ENCODE results near the gene TEX2. TPM values are rescaled to one million over a fixed set of nuclear protein-coding genes. Genes with fewer than 3 reads are reported as not detected.
A peak's percentile ranks its signal among the peaks of the same experiment; 100 is the strongest.

TEX2 gene
- total and polyA plus RNA-seq, 2 experiments from 2014 or later: 27.9 to 37.7 TPM

- H2AFZ ChIP-seq: no peak overlapping the region
- no peak for TF ChIP-seq EZH2phosphoT487 (IDR thresholded peaks at IDR 0.05; ENCODE audit: low read depth, severe bottlenecking, unreplicated experiment)
- TF ChIP-seq EZH2 (IDR thresholded peaks at IDR 0.05; ENCODE audit: borderline replicate concordance): no peak
- TF ChIP-seq CTCF (IDR thresholded peaks at IDR 0.05; ENCODE audit: poor library complexity): no peak
- H3K36me3 ChIP-seq (replicated peaks; ENCODE audit: insufficient read depth, low read depth): no peaks in the 10 kb centered on the region
- peak overlapping the region; percentile 93 for H3K27ac ChIP-seq
- WGBS (ENCODE audit: low lambda C conversion rate, missing lambda C conversion rate): 46% methylated on average over 15 of the region's 15 CpGs
- DNase-seq (ENCODE audit: low spot score): no peak
- H4K20me1 ChIP-seq (ENCODE audit: insufficient read depth, poor library complexity, severe bottlenecking): no peaks in the 10 kb centered on the region
- H3K9me2 ChIP-seq (replicated peaks; ENCODE audit: insufficient read depth): no peaks in the 10 kb centered on the region
- H3K4me2 ChIP-seq: peak overlapping the region; percentile 90
- no peaks in the 10 kb centered on the region for H3K27me3 ChIP-seq
- H3K79me2 ChIP-seq: peaks cover 7% of the 10 kb centered on the region
- H3K4me3 ChIP-seq: peak overlapping the region; percentile 35
- H3K9me3 ChIP-seq (ENCODE audit: low read depth): no peaks in the 10 kb centered on the region
- H3K4me1 ChIP-seq (ENCODE audit: insufficient read depth): peaks cover 12% of the 10 kb centered on the region
These were observed 115.7 kb downstream of the TEX2 start for GRCh38 chr17:64147110-64148016.

DNA sequence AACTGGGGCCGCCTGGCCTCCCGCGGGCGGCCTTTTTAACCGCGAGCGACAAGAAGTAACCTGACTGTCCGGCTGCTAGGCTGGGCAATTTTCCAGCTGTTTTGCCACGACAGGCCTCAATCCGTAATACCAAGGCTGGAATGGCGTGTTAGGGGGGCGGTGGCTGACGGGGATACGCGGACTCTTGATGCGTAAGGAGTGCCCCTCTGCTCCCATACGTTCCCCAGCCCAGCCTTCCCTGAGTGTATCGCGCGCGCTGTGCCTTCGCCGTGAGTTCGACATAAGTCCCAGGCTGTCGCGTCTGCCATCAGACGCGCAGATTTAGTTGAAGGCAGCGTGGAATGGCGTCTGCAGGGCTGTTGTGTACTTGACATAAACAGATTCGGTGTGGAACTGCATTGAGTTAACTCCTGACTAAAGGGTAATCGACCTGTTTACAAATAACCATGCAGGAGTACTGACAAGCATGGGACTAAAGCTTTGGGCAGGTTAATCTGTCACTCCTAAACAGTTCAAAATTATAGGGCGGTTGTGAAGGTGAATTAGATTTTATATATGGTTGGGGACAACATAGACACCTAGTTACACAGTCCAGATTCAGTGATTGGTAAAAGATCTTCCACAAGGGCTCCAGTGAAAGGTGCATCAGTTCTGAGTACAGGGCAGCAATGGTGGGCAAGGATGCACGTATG lies 116.5 kb downstream of the TEX2 start:
- no peaks in the 10 kb centered on the region for H3K9me2 ChIP-seq (replicated peaks; ENCODE audit: insufficient read depth)
- no peaks in the 10 kb centered on the region for H3K27me3 ChIP-seq
- H3K79me2 ChIP-seq: peaks cover 7% of the 10 kb centered on the region
- H3K4me1 ChIP-seq (ENCODE audit: insufficient read depth): peaks cover 12% of the 10 kb centered on the region
- peak overlapping the region; percentile 90 for H3K4me2 ChIP-seq
- no peaks in the 10 kb centered on the region for H3K9me3 ChIP-seq (ENCODE audit: low read depth)
- H2AFZ ChIP-seq: no peak overlapping the region
- TF ChIP-seq EZH2 (IDR thresholded peaks at IDR 0.05; ENCODE audit: borderline replicate concordance) (no peak), CTCF (IDR thresholded peaks at IDR 0.05; ENCODE audit: poor library complexity) (no peak), EZH2phosphoT487 (IDR thresholded peaks at IDR 0.05; ENCODE audit: low read depth, severe bottlenecking, unreplicated experiment) (no peak)
- no peaks in the 10 kb centered on the region for H4K20me1 ChIP-seq (ENCODE audit: insufficient read depth, poor library complexity, severe bottlenecking)
- peak; percentile 74 for DNase-seq (ENCODE audit: low spot score)
- H3K36me3 ChIP-seq (replicated peaks; ENCODE audit: insufficient read depth, low read depth): no peaks in the 10 kb centered on the region
- peak overlapping the region; percentile 93 for H3K27ac ChIP-seq
- 3% methylated on average over 34 of the region's 34 CpGs for WGBS (ENCODE audit: low lambda C conversion rate, missing lambda C conversion rate)
- H3K4me3 ChIP-seq: peak overlapping the region; percentile 35

DNA sequence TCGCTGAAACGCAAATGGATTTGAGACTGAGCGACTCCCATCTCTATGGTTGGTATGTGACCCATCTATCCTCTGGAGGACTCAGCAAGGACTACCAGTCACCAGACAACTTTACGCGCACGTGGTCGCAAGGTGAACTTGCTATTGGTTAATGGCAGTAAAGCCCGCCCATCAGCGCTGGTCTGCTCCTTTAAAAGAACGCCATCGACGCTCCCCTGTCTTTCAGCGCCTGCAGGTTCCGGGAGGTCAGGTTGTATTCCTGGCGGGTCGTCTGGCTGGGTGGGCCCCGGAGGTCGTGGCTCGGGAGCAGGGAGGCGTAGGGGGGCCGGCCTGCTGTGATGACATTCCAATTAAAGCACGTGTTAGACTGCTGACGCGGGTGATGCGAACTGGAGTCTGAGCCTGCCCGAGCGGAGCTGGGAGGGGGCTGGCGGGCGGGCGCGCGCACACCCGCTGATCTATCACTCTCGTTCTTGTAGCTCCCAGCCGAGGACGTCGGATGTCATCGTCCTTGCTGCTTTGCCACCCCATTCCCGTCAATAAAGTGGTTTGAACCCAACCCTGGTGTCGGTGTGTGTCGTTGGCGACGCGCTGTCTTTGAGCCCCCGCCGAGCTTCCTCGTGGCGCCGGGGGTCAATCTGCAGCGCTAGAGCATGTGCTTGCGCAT lies 117.2 kb downstream of the TEX2 start:
- H3K27ac ChIP-seq: peak overlapping the region; percentile 93
- peaks cover 12% of the 10 kb centered on the region for H3K4me1 ChIP-seq (ENCODE audit: insufficient read depth)
- no peaks in the 10 kb centered on the region for H3K9me3 ChIP-seq (ENCODE audit: low read depth)
- no peaks in the 10 kb centered on the region for H3K36me3 ChIP-seq (replicated peaks; ENCODE audit: insufficient read depth, low read depth)
- H3K4me3 ChIP-seq: peak overlapping the region; percentile 35
- peaks cover 7% of the 10 kb centered on the region for H3K79me2 ChIP-seq
- DNase-seq (ENCODE audit: low spot score): peak; percentile 98
- peak overlapping the region; percentile 90 for H3K4me2 ChIP-seq
- no peak overlapping the region for H2AFZ ChIP-seq
- H4K20me1 ChIP-seq (ENCODE audit: insufficient read depth, poor library complexity, severe bottlenecking): no peaks in the 10 kb centered on the region
- TF ChIP-seq CTCF (IDR thresholded peaks at IDR 0.05; ENCODE audit: poor library complexity) (no peak), EZH2 (IDR thresholded peaks at IDR 0.05; ENCODE audit: borderline replicate concordance) (no peak), EZH2phosphoT487 (IDR thresholded peaks at IDR 0.05; ENCODE audit: low read depth, severe bottlenecking, unreplicated experiment) (no peak)
- H3K27me3 ChIP-seq: no peaks in the 10 kb centered on the region
- no peaks in the 10 kb centered on the region for H3K9me2 ChIP-seq (replicated peaks; ENCODE audit: insufficient read depth)
- WGBS (ENCODE audit: low lambda C conversion rate, missing lambda C conversion rate): under 1% methylated on average over 49 of the region's 51 CpGs
